Stimulated activated CD4-positive, alpha-beta T cell treated with anti-CD3 and anti-CD28 coated beads, Interleukin-12 subunit alpha, Interleukin-12 subunit beta, amount 100 ng/mL, for 48 hours (primary cell): Measurements from ENCODE around the gene KDM4B.
"Not testable (repeated sequence)": the region's sequence is repeated elsewhere in the genome, so short reads cannot be mapped to it uniquely, and the experiment has no call there.

Source experiments
- DNase-seq, 3 donors: peaks; one replicate each; pipeline ENCODE4 v3.0.0-alpha.2; 2020; ENCODE audit warnings: low read depth in 2 of 3, low spot score in 1 of 3

KDM4B gene

GRCh38 chr19:5193192-5193591 lies 224.3 kb downstream of the KDM4B start:
- no peak for DNase-seq

- DNase-seq, result no peak
Measured at GRCh38 chr19:5194641-5195040, 225.7 kb downstream of the KDM4B start.

- DNase-seq, result not testable (repeated sequence)
Measured at GRCh38 chr19:5195587-5195986, 226.7 kb downstream of the KDM4B start.

- DNase-seq, result no peak
Measured at GRCh38 chr19:5196832-5197231, 227.9 kb downstream of the KDM4B start.

GRCh38 chr19:5200844-5201243 lies 231.9 kb downstream of the KDM4B start:
- no peak for DNase-seq

- no peak for DNase-seq
Measured at GRCh38 chr19:5202553-5202952, 233.6 kb downstream of the KDM4B start.
